ENCODE measurements around the gene ECM1. TPM values are rescaled to one million over a fixed set of nuclear protein-coding genes. Genes with fewer than 3 reads are reported as not detected.

ECM1 gene
- total and polyA plus RNA-seq, 2 experiments from 2014 or later = 0.74 to 1.1 TPM

GRCh38 chr1:150512846-150513245 is 4.9 kb downstream of the ECM1 start:
- no peak for DNase-seq (ENCODE audit: low spot score)
- no peaks in the 10 kb centered on the region for H4K20me1 ChIP-seq (replicated peaks; ENCODE audit: insufficient read depth)
- H3K27me3 Mint-ChIP-seq (ENCODE audit: insufficient read depth, low read depth, poor library complexity) = peaks cover 26% of the 10 kb centered on the region
- H2AFZ ChIP-seq = no peak overlapping the region
- no peaks in the 10 kb centered on the region for H3K27me3 ChIP-seq (ENCODE audit: insufficient read depth)
- H3K27ac ChIP-seq (ENCODE audit: low read depth) = no peak overlapping the region
- no peak overlapping the region for H3K27ac Mint-ChIP-seq
- H3K4me3 Mint-ChIP-seq = no peak overlapping the region
- H3K9me2 ChIP-seq (ENCODE audit: insufficient read depth) = no peaks in the 10 kb centered on the region
- no peaks in the 10 kb centered on the region; the same call in 2 of the 3 replicates for H3K9me3 Mint-ChIP-seq
- TF ChIP-seq EZH2phosphoT487 (IDR thresholded peaks at IDR 0.05; ENCODE audit: unreplicated experiment) (no peak), REST (IDR thresholded peaks at IDR 0.05; ENCODE audit: unreplicated experiment) (no peak), POLR2AphosphoS5 (IDR thresholded peaks at IDR 0.05; ENCODE audit: low read depth) (no peak), JUNB (IDR thresholded peaks at IDR 0.05; ENCODE audit: unreplicated experiment) (no peak), ZNF331 (CRISPR knock-in tag; IDR thresholded peaks at IDR 0.05; ENCODE audit: low read depth) (no peak), CREB1 (CRISPR knock-in tag; IDR thresholded peaks at IDR 0.05; ENCODE audit: low read depth) (no peak), ZNF114 (CRISPR knock-in tag; IDR thresholded peaks at IDR 0.05) (no peak), STAT1 (IDR thresholded peaks at IDR 0.05; ENCODE audit: unreplicated experiment) (no peak), CTCF (conservative IDR thresholded peaks at IDR 0.05; ENCODE audit: low read depth in 2 of 2) (no peak), ETS1 (IDR thresholded peaks at IDR 0.05) (no peak), ZNF462 (CRISPR knock-in tag; IDR thresholded peaks at IDR 0.05) (no peak), EZH2 (IDR thresholded peaks at IDR 0.05; ENCODE audit: low read depth, unreplicated experiment) (no peak), NANOG (IDR thresholded peaks at IDR 0.05; ENCODE audit: borderline replicate concordance) (no peak)
- H3K36me3 ChIP-seq (ENCODE audit: insufficient read depth) = no peaks in the 10 kb centered on the region
- H3K36me3 Mint-ChIP-seq (ENCODE audit: low read depth) = peaks cover 7% of the 10 kb centered on the region; the same call in 2 of the 3 replicates
- peaks cover 9% of the 10 kb centered on the region for H3K4me1 Mint-ChIP-seq
- 0 out of 2 replicates have a peak, but pooled peaks cover 17% of the 10 kb centered on the region for H3F3A ChIP-seq (replicated peaks; ENCODE audit: low read depth)
- H3K4me3 ChIP-seq = no peak overlapping the region
- H3K4me1 ChIP-seq (ENCODE audit: insufficient read depth) = peaks cover 7% of the 10 kb centered on the region; the same call in 1 of the 2 replicates
- no peak overlapping the region for H3K4me2 ChIP-seq
- no peaks in the 10 kb centered on the region for H3K79me2 ChIP-seq (replicated peaks; ENCODE audit: insufficient read depth)
- no peak for ATAC-seq
